Measurements from ENCODE around the gene DPH7. TPM values are rescaled to one million over a fixed set of nuclear protein-coding genes. Genes with fewer than 3 reads are reported as not detected.
"Not testable (repeated sequence)": the region's sequence is repeated elsewhere in the genome, so short reads cannot be mapped to it uniquely, and the experiment has no call there.

DPH7 gene
- total RNA-seq, 1 donor from 2014 or later = 32.2 TPM

DNA sequence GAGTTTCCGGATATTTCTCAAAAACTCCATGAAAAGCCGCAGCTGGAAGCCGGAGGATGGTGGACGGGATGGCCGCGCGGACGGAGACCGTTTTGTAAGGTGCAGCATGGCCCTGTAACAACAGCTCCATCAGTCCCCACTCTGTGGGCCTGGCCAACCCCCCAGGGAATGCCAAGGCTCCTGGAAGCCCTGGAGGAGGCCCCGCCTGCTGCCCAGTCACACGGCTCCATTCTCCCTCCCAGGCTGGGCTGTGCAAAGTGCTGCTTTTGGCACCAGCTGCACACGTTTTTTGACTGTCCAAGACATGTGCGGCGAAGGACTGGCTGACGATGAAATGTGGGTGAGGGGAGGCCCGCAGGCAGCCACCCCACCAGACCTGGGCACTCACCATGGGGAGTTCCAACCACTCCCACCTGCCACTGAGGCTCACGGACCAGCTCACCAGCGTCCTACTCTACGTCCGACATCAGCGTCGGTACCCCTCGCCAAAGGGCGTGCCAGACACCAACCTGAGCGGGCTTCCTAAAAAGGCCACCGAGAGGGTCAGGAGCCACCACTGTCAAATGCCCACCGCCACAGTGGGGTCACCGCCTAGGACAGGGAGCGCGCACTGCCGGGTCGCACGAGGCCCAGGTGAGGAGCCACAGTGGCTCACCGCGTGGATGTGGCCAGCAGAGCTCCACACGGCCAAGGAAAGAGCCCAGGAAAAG is 55.8 kb downstream of the DPH7 start:
- Mint-ChIP-seq H3K27me3 (ENCODE audit: unreplicated experiment) (peaks cover 2% of the 10 kb centered on the region), H3K9me3 (ENCODE audit: unreplicated experiment) (no peaks in the 10 kb centered on the region), H3K36me3 (ENCODE audit: low read depth, unreplicated experiment) (peaks cover 4% of the 10 kb centered on the region), H3K27ac (ENCODE audit: unreplicated experiment) (no peak overlapping the region), H3K4me1 (ENCODE audit: unreplicated experiment) (no peaks in the 10 kb centered on the region), H3K4me3 (ENCODE audit: unreplicated experiment) (no peak overlapping the region)
- TF ChIP-seq, protein P1, sequence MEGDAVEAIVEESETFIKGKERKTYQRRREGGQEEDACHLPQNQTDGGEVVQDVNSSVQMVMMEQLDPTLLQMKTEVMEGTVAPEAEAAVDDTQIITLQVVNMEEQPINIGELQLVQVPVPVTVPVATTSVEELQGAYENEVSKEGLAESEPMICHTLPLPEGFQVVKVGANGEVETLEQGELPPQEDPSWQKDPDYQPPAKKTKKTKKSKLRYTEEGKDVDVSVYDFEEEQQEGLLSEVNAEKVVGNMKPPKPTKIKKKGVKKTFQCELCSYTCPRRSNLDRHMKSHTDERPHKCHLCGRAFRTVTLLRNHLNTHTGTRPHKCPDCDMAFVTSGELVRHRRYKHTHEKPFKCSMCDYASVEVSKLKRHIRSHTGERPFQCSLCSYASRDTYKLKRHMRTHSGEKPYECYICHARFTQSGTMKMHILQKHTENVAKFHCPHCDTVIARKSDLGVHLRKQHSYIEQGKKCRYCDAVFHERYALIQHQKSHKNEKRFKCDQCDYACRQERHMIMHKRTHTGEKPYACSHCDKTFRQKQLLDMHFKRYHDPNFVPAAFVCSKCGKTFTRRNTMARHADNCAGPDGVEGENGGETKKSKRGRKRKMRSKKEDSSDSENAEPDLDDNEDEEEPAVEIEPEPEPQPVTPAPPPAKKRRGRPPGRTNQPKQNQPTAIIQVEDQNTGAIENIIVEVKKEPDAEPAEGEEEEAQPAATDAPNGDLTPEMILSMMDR (IDR thresholded peaks at IDR 0.05; ENCODE audit: unreplicated experiment) = no peak
- DNase-seq (ENCODE audit: low spot score) = no peak

DNA sequence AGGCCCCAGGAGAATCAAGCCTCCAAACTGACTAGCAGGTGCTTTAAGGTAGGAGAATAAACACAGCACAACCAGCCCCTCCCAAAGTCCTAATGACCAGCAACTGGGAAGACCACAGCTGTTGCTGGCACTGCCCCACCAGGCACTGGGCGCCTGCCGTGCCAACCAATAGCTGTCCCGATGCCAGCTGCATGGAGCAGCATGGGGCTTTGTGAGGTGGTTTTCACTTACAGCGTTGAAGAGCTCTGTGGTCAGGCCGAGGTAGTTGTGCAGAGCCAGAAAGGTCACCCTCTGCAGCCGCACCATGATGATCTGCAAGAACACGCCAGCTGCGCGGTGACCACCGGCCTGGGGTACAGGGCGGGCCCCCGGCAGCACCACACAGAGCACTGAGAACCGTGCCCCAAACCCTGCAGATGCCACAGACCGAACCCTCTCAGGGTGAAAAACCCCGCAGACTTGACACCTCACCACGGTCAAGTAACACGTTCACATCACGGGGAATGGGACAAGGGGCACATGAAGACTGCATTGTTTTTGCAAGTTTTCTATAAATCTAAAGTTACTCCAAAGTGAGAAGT is 57.2 kb downstream of the DPH7 start:
- H3K9me3 Mint-ChIP-seq (ENCODE audit: unreplicated experiment) = no peaks in the 10 kb centered on the region
- TF ChIP-seq, protein P1 (IDR thresholded peaks at IDR 0.05; ENCODE audit: unreplicated experiment) = no peak
- H3K27ac Mint-ChIP-seq (ENCODE audit: unreplicated experiment) = no peak overlapping the region
- peaks cover 4% of the 10 kb centered on the region for H3K36me3 Mint-ChIP-seq (ENCODE audit: low read depth, unreplicated experiment)
- no peak overlapping the region for H3K4me3 Mint-ChIP-seq (ENCODE audit: unreplicated experiment)
- peaks cover 2% of the 10 kb centered on the region for H3K27me3 Mint-ChIP-seq (ENCODE audit: unreplicated experiment)
- no peaks in the 10 kb centered on the region for H3K4me1 Mint-ChIP-seq (ENCODE audit: unreplicated experiment)
- no peak for DNase-seq (ENCODE audit: low spot score)

DNA sequence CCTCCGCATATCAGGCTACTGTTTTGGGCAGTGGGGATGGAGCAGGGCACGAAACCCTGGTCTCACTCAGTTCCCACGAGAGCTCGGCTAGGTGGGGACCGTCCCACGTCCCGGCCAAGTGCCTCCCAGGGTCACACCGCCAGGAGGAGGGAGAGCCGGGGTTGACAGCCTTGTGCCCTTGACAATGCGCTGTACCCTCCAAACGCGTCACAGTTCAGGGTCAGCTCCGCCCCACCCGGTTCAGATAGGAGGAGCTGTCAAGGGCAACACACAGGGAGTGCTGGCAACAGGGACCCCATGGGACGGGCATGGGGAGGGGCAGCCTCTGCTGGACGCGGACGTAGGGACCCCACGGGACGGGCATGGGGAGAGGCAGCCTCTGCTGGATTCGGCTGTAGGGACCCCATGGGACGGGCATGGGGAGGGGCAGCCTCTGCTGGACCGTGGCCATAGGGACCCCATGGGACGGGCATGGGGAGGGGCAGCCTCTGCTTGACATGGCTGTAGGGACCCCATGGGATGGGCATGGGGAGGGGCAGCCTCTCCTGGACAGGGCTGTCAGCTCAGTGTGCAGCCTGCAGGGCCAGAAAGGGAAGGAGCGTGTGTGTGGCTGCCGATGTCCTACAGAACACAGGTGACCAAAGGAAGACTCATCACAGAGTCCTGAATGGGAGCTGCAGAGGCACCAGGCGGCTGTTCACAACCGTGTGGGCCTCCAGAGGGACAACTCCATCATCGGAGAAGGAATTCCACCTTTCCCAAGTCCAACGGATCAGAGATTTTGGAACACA is 57.9 kb downstream of the DPH7 start:
- TF ChIP-seq, protein P1 (IDR thresholded peaks at IDR 0.05; ENCODE audit: unreplicated experiment) = no peak
- peaks cover 4% of the 10 kb centered on the region for H3K36me3 Mint-ChIP-seq (ENCODE audit: low read depth, unreplicated experiment)
- no peaks in the 10 kb centered on the region for H3K9me3 Mint-ChIP-seq (ENCODE audit: unreplicated experiment)
- no peaks in the 10 kb centered on the region for H3K4me1 Mint-ChIP-seq (ENCODE audit: unreplicated experiment)
- H3K27me3 Mint-ChIP-seq (ENCODE audit: unreplicated experiment) = peaks cover 2% of the 10 kb centered on the region
- no peak overlapping the region for H3K27ac Mint-ChIP-seq (ENCODE audit: unreplicated experiment)
- H3K4me3 Mint-ChIP-seq (ENCODE audit: unreplicated experiment) = no peak overlapping the region
- DNase-seq (ENCODE audit: low spot score) = no peak

DNA sequence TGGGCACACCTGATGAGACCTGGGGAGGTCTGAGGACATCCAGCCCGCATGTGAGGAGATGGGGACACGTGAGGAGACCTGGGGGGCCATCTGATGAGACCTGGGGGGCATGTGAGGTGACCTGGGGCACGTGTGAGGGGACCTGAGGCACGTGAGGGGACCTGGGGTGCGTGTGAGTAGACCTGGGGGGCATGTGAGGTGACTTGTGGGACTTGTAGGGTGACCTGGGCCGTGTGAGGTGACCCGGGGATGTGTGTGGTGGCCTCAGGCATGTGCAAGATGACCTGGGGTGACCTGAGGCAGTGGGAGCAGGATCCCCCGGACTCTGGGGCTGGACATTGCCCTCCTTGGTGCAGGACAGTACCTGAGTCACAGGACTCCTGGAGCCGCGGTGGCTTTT is 59.2 kb downstream of the DPH7 start:
- peaks cover 4% of the 10 kb centered on the region for H3K36me3 Mint-ChIP-seq (ENCODE audit: low read depth, unreplicated experiment)
- no peak overlapping the region for H3K4me3 Mint-ChIP-seq (ENCODE audit: unreplicated experiment)
- peaks cover 2% of the 10 kb centered on the region for H3K27me3 Mint-ChIP-seq (ENCODE audit: unreplicated experiment)
- H3K27ac Mint-ChIP-seq (ENCODE audit: unreplicated experiment) = no peak overlapping the region
- TF ChIP-seq, protein P1 (IDR thresholded peaks at IDR 0.05; ENCODE audit: unreplicated experiment) = no peak
- no peak for DNase-seq (ENCODE audit: low spot score)
- no peaks in the 10 kb centered on the region for H3K4me1 Mint-ChIP-seq (ENCODE audit: unreplicated experiment)
- no peaks in the 10 kb centered on the region for H3K9me3 Mint-ChIP-seq (ENCODE audit: unreplicated experiment)

DNA sequence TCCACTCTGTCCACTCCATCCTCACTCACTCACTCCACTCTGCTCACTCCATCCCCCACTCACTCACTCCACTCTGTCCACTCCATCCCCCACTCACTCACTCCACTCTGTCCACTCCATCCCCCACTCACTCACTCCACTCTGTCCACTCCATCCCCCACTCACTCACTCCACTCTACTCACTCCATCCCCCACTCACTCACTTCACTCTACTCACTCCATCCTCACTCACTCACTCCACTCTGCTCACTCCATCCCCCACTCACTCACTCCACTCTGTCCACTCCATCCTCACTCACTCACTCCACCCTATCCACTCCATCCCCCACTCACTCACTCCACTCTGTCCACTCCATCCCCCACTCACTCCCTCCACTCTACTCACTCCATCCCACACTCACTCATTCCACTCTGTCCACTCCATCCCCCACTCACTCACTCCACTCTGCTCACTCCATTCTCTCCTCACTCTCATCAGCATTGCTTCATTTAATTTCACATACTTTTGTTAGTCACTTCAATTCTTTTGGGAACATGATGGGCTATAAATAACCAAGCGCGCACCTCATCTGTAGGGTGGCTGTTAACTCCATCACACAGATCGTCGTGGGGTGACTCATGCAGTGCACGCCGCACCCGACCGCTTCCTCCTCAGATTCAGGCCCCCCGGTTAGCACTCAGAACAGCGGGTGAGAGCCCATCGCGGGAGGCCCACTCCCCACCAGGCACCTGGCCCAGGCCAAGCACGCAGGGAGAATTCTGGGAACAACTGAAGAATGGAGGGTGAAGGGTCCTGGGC is 59.9 kb downstream of the DPH7 start:
- H3K4me3 Mint-ChIP-seq (ENCODE audit: unreplicated experiment); H3K36me3 Mint-ChIP-seq (ENCODE audit: low read depth, unreplicated experiment); DNase-seq (ENCODE audit: low spot score); H3K27me3 Mint-ChIP-seq (ENCODE audit: unreplicated experiment); H3K27ac Mint-ChIP-seq (ENCODE audit: unreplicated experiment); H3K4me1 Mint-ChIP-seq (ENCODE audit: unreplicated experiment); H3K9me3 Mint-ChIP-seq (ENCODE audit: unreplicated experiment): not testable (repeated sequence)
